GM23338 (cell line): ENCODE results near the gene SGCG. TPM values are rescaled to one million over a fixed set of nuclear protein-coding genes. Genes with fewer than 3 reads are reported as not detected.

Experiments
- ATAC-seq: fragments of 200-7000 bp; cut with Tn5 transposase; 3 replicates; pipeline ENCODE4 v1.9.1; 2020
- DNase-seq: peaks from one replicate; pipeline ENCODE4 v3.0.0-alpha.2; 2015; ENCODE audit warnings: low spot score
- H2AFZ ChIP-seq: fragments of 200-600 bp; sonication (generic); 2 replicates; pipeline ENCODE4 v1.8.0; 2016; ENCODE audit warnings: antibody characterized with exemption, mild to moderate bottlenecking, moderate library complexity
- H3F3A ChIP-seq: fragments of 200-600 bp; sonication (generic); replicated peaks from 2 replicates; pipeline ENCODE4 v1.8.0; 2017; ENCODE audit warnings: antibody characterized with exemption, mixed run types, low read depth
- H3K27ac ChIP-seq: fragments of 200-600 bp; sonication (generic); 2 replicates; pipeline ENCODE4 v1.6.1; 2016; ENCODE audit warnings: low read depth
- H3K27me3 ChIP-seq: fragments of 200-600 bp; sonication (generic); 2 replicates; pipeline ENCODE4 v1.8.0; 2016; ENCODE audit warnings: mild to moderate bottlenecking, mixed run types, moderate library complexity; ENCODE audit not compliant: insufficient read depth
- H3K36me3 ChIP-seq: fragments of 200-600 bp; sonication (generic); 2 replicates; pipeline ENCODE4 v1.8.0; 2016; ENCODE audit warnings: mild to moderate bottlenecking; ENCODE audit not compliant: insufficient read depth
- H3K4me1 ChIP-seq: fragments of 200-600 bp; sonication (generic); 2 replicates; pipeline ENCODE4 v1.8.0; 2016; ENCODE audit warnings: mild to moderate bottlenecking, moderate library complexity; ENCODE audit not compliant: insufficient read depth
- H3K4me2 ChIP-seq: fragments of 200-600 bp; sonication (generic); 2 replicates; pipeline ENCODE4 v1.7.1; 2017; ENCODE audit warnings: mixed run types
- H3K4me3 ChIP-seq: fragments of 200-600 bp; sonication (generic); 2 replicates; pipeline ENCODE4 v1.6.1; 2016; ENCODE audit warnings: mixed run types
- H3K79me2 ChIP-seq: fragments of 200-600 bp; sonication (generic); replicated peaks from 2 replicates; pipeline ENCODE4 v1.8.0; 2017; ENCODE audit warnings: mild to moderate bottlenecking; ENCODE audit not compliant: insufficient read depth
- H3K9me2 ChIP-seq: fragments of 200-600 bp; sonication (generic); 2 replicates; pipeline ENCODE4 v1.8.0; 2017; ENCODE audit not compliant: insufficient read depth
- H4K20me1 ChIP-seq: fragments of 200-600 bp; sonication (generic); replicated peaks from 2 replicates; pipeline ENCODE4 v1.8.0; 2017; ENCODE audit warnings: mild to moderate bottlenecking; ENCODE audit not compliant: insufficient read depth
- H3K27ac Mint-ChIP-seq: 2 replicates; pipeline ENCODE4 v1.8.0; 2020; ENCODE audit warnings: inconsistent platforms, mild to moderate bottlenecking, moderate library complexity, mixed read lengths
- H3K27me3 Mint-ChIP-seq: 3 replicates; pipeline ENCODE4 v1.8.0; 2022; ENCODE audit warnings: low read depth, mild to moderate bottlenecking, moderate library complexity, mixed read lengths, inconsistent platforms; ENCODE audit not compliant: insufficient read depth, poor library complexity
- H3K36me3 Mint-ChIP-seq: 3 replicates; pipeline ENCODE4 v1.8.0; 2021; ENCODE audit warnings: low read depth, mild to moderate bottlenecking, inconsistent platforms, moderate library complexity, mixed read lengths
- H3K4me1 Mint-ChIP-seq: 3 replicates; pipeline ENCODE4 v1.8.0; 2020; ENCODE audit warnings: mild to moderate bottlenecking, inconsistent platforms, mixed read lengths
- H3K4me3 Mint-ChIP-seq: 3 replicates; pipeline ENCODE4 v1.8.0; 2021; ENCODE audit warnings: moderate library complexity, mild to moderate bottlenecking, inconsistent platforms, mixed read lengths
- H3K9me3 Mint-ChIP-seq: 3 replicates; pipeline ENCODE4 v1.8.0; 2020; ENCODE audit warnings: moderate library complexity, mild to moderate bottlenecking, inconsistent platforms, mixed read lengths
- CREB1 ChIP-seq: fragments of 250-450 bp; sonication (Bioruptor Pico); IDR thresholded peaks from 2 replicates; pipeline ENCODE4 v1.5.0; 2020; ENCODE audit warnings: low read depth, mild to moderate bottlenecking, moderate library complexity
- CTCF ChIP-seq, 2 experiments: fragments of 200-600 bp in 1 of 2; sonication (generic) in 1 of 2; conservative IDR thresholded peaks; 2 replicates each; pipeline versions ENCODE4 v1.5.1 to v1.6.1; 2016 to 2017; ENCODE audit warnings: antibody characterized with exemption in 2 of 2, low read depth in 2 of 2, mild to moderate bottlenecking in 2 of 2, moderate library complexity in 1 of 2
- ETS1 ChIP-seq: IDR thresholded peaks from 2 replicates; pipeline ENCODE4 v1.6.1; 2016; ENCODE audit warnings: antibody characterized with exemption
- EZH2 ChIP-seq: fragments of 200-600 bp; sonication (generic); IDR thresholded peaks from one replicate; pipeline ENCODE4 v1.8.0; 2017; ENCODE audit warnings: antibody characterized with exemption, mild to moderate bottlenecking, low read depth; ENCODE audit not compliant: unreplicated experiment
- EZH2phosphoT487 ChIP-seq: fragments of 200-600 bp; sonication (generic); IDR thresholded peaks from one replicate; pipeline ENCODE4 v1.8.1; 2018; ENCODE audit warnings: antibody characterized with exemption; ENCODE audit not compliant: unreplicated experiment
- JUNB ChIP-seq: IDR thresholded peaks from one replicate; pipeline ENCODE4 v1.6.1; 2016; ENCODE audit warnings: antibody characterized with exemption; ENCODE audit not compliant: unreplicated experiment
- NANOG ChIP-seq: IDR thresholded peaks from 2 replicates; pipeline ENCODE4 v1.6.1; 2016; ENCODE audit warnings: antibody characterized with exemption, borderline replicate concordance
- POLR2AphosphoS5 ChIP-seq: IDR thresholded peaks from 2 replicates; pipeline ENCODE4 v1.6.1; 2016; ENCODE audit warnings: antibody characterized with exemption, low read depth
- REST ChIP-seq: IDR thresholded peaks from one replicate; pipeline ENCODE4 v1.6.1; 2018; ENCODE audit warnings: antibody characterized with exemption; ENCODE audit not compliant: unreplicated experiment
- STAT1 ChIP-seq: IDR thresholded peaks from one replicate; pipeline ENCODE4 v1.6.1; 2016; ENCODE audit warnings: antibody characterized with exemption; ENCODE audit not compliant: unreplicated experiment
- ZNF114 ChIP-seq: fragments of 250-450 bp; sonication (Bioruptor Pico); IDR thresholded peaks from 2 replicates; pipeline ENCODE4 v1.5.0; 2020; ENCODE audit warnings: mild to moderate bottlenecking, moderate library complexity
- ZNF331 ChIP-seq: fragments of 250-450 bp; sonication (Bioruptor Pico); IDR thresholded peaks from 2 replicates; pipeline ENCODE4 v1.5.0; 2020; ENCODE audit warnings: low read depth, mild to moderate bottlenecking, moderate library complexity
- ZNF462 ChIP-seq: fragments of 250-450 bp; sonication (Bioruptor Pico); IDR thresholded peaks from 2 replicates; pipeline ENCODE4 v1.5.0; 2020; ENCODE audit warnings: mild to moderate bottlenecking, moderate library complexity
- polyA plus RNA-seq: library from polyadenylated mRNA; unstranded; fragments of >200 nt; fragmentation: Nextera tagmentation; extraction: Ambion mirVana; gene quantifications from 2 replicates; pipeline ENCODE4 v1.2.1, GENCODE V29; 2016
- total RNA-seq: library from RNA; depleted of rRNA; stranded (reverse); fragments of >200 nt; shearing (Covaris generic); gene quantifications from 2 replicates; pipeline ENCODE4 v1.2.3, GENCODE V29; 2014

SGCG gene
- total and polyA plus RNA-seq, 2 experiments from 2014 or later, result not detected

GRCh38 chr13:23322353-23323336 lies 141.9 kb downstream of the SGCG start:
- Mint-ChIP-seq H3K27ac (no peak overlapping the region), H3K4me3 (no peak overlapping the region), H3K9me3 (no peaks in the 10 kb centered on the region), H3K4me1 (peaks cover 21% of the 10 kb centered on the region), H3K36me3 (no peaks in the 10 kb centered on the region), H3K27me3 (peaks cover 1% of the 10 kb centered on the region)
- H3F3A ChIP-seq, result no peaks in the 10 kb centered on the region
- no peak for TF ChIP-seq EZH2phosphoT487
- no peak for TF ChIP-seq EZH2
- TF ChIP-seq CTCF (conservative IDR thresholded peaks at IDR 0.05; ENCODE audit: low read depth in 2 of 2), result no peak
- TF ChIP-seq STAT1, result no peak
- TF ChIP-seq ZNF114 (CRISPR knock-in tag), result no peak
- no peak for TF ChIP-seq REST
- TF ChIP-seq JUNB, result no peak
- no peak for TF ChIP-seq ZNF462 (CRISPR knock-in tag)
- no peak for TF ChIP-seq CREB1 (CRISPR knock-in tag)
- no peak for TF ChIP-seq POLR2AphosphoS5
- TF ChIP-seq ZNF331 (CRISPR knock-in tag), result no peak
- no peak for TF ChIP-seq ETS1
- TF ChIP-seq NANOG, result no peak
- H3K79me2 ChIP-seq, result no peaks in the 10 kb centered on the region
- no peaks in the 10 kb centered on the region for H3K9me2 ChIP-seq
- no peak overlapping the region for H3K4me3 ChIP-seq
- no peaks in the 10 kb centered on the region for H4K20me1 ChIP-seq
- no peak overlapping the region for H2AFZ ChIP-seq
- H3K4me1 ChIP-seq, result peaks cover 10% of the 10 kb centered on the region
- ATAC-seq (no peak), DNase-seq (no peak)
- H3K27me3 ChIP-seq, result no peaks in the 10 kb centered on the region
- no peak overlapping the region for H3K4me2 ChIP-seq
- H3K36me3 ChIP-seq, result no peaks in the 10 kb centered on the region
- no peak overlapping the region for H3K27ac ChIP-seq
